Fibroblast of mammary gland (primary cell): ENCODE measurements around the gene JAKMIP1.

ENCODE experiments used
- DNase-seq: peaks from one replicate; pipeline ENCODE4 v3.0.0-alpha.2; 2010; ENCODE audit warnings: low read depth
- H3K4me3 ChIP-seq: 2 replicates; pipeline ENCODE4 v1.5.1; 2011; ENCODE audit warnings: low read depth, mild to moderate bottlenecking, low read length, moderate library complexity; ENCODE audit not compliant: control insufficient read depth
- CTCF ChIP-seq: conservative IDR thresholded peaks from 2 replicates; pipeline ENCODE4 v1.5.1; 2011; ENCODE audit warnings: low read depth, low read length, inconsistent platforms; ENCODE audit not compliant: control insufficient read depth, insufficient read depth

Gene JAKMIP1

GRCh38 chr4:6128221-6128850 is 72.0 kb downstream of the JAKMIP1 start:
- no peak for TF ChIP-seq CTCF
- no peak overlapping the region for H3K4me3 ChIP-seq
- no peak for DNase-seq

- DNase-seq, result no peak
- no peak overlapping the region for H3K4me3 ChIP-seq
- TF ChIP-seq CTCF, result no peak
Measured at GRCh38 chr4:6126971-6127745, 73.2 kb downstream of the JAKMIP1 start.

- no peak for DNase-seq
- no peak overlapping the region for H3K4me3 ChIP-seq
- TF ChIP-seq CTCF, result no peak
Measured at GRCh38 chr4:6125103-6125651, 75.2 kb downstream of the JAKMIP1 start.

GRCh38 chr4:6124386-6125102 is 75.8 kb downstream of the JAKMIP1 start:
- no peak for DNase-seq
- no peak for TF ChIP-seq CTCF
- H3K4me3 ChIP-seq, result no peak overlapping the region

GRCh38 chr4:6123976-6124375 is 76.4 kb downstream of the JAKMIP1 start:
- DNase-seq, result no peak
- TF ChIP-seq CTCF, result no peak
- H3K4me3 ChIP-seq, result no peak overlapping the region

- DNase-seq, result no peak
- no peak overlapping the region for H3K4me3 ChIP-seq
- TF ChIP-seq CTCF, result no peak
Measured at GRCh38 chr4:6123541-6123940, 76.8 kb downstream of the JAKMIP1 start.
